ENCODE data around the gene TMEM175.

- TF ChIP-seq, protein P1, sequence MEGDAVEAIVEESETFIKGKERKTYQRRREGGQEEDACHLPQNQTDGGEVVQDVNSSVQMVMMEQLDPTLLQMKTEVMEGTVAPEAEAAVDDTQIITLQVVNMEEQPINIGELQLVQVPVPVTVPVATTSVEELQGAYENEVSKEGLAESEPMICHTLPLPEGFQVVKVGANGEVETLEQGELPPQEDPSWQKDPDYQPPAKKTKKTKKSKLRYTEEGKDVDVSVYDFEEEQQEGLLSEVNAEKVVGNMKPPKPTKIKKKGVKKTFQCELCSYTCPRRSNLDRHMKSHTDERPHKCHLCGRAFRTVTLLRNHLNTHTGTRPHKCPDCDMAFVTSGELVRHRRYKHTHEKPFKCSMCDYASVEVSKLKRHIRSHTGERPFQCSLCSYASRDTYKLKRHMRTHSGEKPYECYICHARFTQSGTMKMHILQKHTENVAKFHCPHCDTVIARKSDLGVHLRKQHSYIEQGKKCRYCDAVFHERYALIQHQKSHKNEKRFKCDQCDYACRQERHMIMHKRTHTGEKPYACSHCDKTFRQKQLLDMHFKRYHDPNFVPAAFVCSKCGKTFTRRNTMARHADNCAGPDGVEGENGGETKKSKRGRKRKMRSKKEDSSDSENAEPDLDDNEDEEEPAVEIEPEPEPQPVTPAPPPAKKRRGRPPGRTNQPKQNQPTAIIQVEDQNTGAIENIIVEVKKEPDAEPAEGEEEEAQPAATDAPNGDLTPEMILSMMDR (conservative IDR thresholded peaks at IDR 0.05; ENCODE audit: low read depth, low read length) = no peak
- no peak for TF ChIP-seq EZH2 (IDR thresholded peaks at IDR 0.05; ENCODE audit: borderline replicate concordance, low read depth, low read length, poor library complexity, severe bottlenecking)
Measured at GRCh38 chr4:947491-947971, 15.3 kb downstream of the TMEM175 start.
